Measurements from ENCODE around the gene NECTIN2.

The NECTIN2 gene

DNA sequence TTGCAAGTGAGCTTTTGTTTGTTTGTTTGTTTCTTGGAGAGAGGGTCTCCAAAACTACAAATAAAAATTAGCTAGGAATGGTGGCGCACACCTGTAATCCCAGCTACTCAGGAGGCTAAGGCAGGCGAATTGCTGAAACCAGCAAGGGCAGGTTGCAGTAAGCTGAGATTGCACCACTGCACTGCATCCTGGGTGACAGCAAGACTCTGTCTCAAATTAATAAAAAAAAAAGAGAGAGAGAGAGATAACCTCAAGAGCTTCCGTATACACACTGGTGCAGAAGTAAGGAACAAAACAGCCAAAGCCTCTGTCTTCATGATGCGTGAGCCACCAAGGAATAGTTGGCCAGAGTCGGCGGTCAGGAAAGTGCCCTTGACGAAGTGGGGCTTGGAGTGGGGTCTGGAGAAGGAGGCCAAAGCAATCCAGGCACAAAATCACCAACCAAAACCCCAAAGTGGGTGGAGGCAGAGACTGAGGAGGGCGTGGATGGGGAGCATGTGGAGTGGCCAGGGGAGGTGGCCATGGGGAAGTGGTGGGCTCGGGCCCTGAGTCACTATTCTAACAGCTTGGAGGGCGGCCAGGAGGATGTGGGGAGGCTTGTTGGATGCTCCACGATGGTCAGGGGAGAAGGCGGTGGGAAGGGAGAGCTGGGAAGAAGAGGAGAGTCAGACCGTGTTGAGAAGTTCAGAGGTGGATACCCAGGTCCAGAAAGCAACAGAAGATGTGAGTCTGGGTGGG is 23.8 kb downstream of the NECTIN2 start:
- Histone ChIP-seq H3K4me1 (ENCODE audit: insufficient read depth, insufficient read length) (peaks cover 8% of the 10 kb centered on the region), H3K27me3 (ENCODE audit: insufficient read depth, insufficient read length) (no peaks in the 10 kb centered on the region), H3K4me3 (ENCODE audit: insufficient read length, low read depth) (no peak overlapping the region), H3K9me3 (ENCODE audit: insufficient read depth, low read length) (no peaks in the 10 kb centered on the region), H3K9ac (ENCODE audit: insufficient read length, low read depth) (no peak overlapping the region), H3K36me3 (ENCODE audit: insufficient read depth, insufficient read length, low read length) (peaks cover 77% of the 10 kb centered on the region)
- no peak for DNase-seq (ENCODE audit: low read depth, low spot score)
- TF ChIP-seq SUZ12 (IDR thresholded peaks at IDR 0.05; ENCODE audit: extremely low read depth, insufficient read depth, insufficient read length) (no peak), YY1 (IDR thresholded peaks at IDR 0.05; ENCODE audit: insufficient read depth, insufficient read length) (no peak)

DNA sequence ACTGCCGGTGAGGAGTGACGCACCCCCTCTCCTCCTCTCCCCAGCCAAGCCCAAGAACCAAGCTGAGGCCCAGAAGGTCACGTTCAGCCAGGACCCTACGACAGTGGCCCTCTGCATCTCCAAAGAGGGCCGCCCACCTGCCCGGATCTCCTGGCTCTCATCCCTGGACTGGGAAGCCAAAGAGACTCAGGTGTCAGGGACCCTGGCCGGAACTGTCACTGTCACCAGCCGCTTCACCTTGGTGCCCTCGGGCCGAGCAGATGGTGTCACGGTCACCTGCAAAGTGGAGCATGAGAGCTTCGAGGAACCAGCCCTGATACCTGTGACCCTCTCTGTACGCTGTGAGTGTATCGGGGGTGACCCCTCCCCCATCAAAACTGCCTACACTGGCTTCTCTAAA is 25.7 kb downstream of the NECTIN2 start:
- no peaks in the 10 kb centered on the region for H3K27me3 ChIP-seq (ENCODE audit: insufficient read depth, insufficient read length)
- peaks cover 5% of the 10 kb centered on the region for H3K4me1 ChIP-seq (ENCODE audit: insufficient read depth, insufficient read length)
- DNase-seq (ENCODE audit: low read depth, low spot score) = no peak
- H3K9ac ChIP-seq (ENCODE audit: insufficient read length, low read depth) = no peak overlapping the region
- H3K36me3 ChIP-seq (ENCODE audit: insufficient read depth, insufficient read length, low read length) = peaks cover 76% of the 10 kb centered on the region
- no peak overlapping the region for H3K4me3 ChIP-seq (ENCODE audit: insufficient read length, low read depth)
- TF ChIP-seq YY1 (IDR thresholded peaks at IDR 0.05; ENCODE audit: insufficient read depth, insufficient read length) = no peak
- no peak for TF ChIP-seq ZNF274 (IDR thresholded peaks at IDR 0.05; ENCODE audit: low read depth, low read length)
- no peak for TF ChIP-seq SUZ12 (IDR thresholded peaks at IDR 0.05; ENCODE audit: extremely low read depth, insufficient read depth, insufficient read length)
- H3K9me3 ChIP-seq (ENCODE audit: insufficient read depth, low read length) = no peaks in the 10 kb centered on the region

DNA sequence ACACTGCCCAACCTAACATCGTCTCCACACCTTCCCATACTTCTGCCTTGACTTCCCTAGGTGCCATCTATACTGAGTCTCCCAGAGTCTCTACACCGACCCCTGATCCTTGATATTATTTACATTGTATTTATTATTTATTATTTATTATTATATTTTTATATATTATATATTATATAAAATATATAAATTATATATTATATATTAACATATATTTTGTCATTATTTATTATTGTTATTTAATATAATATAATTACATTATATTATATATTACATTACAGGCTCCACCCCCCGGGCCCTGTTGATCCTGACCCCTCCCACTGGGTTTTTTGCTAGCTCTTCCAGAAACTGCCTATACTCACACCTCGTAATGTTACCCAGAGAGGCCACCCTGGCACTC is 26.6 kb downstream of the NECTIN2 start:
- TF ChIP-seq SUZ12 (IDR thresholded peaks at IDR 0.05; ENCODE audit: extremely low read depth, insufficient read depth, insufficient read length) = no peak
- TF ChIP-seq ZNF274 (IDR thresholded peaks at IDR 0.05; ENCODE audit: low read depth, low read length) = no peak
- no peak for TF ChIP-seq YY1 (IDR thresholded peaks at IDR 0.05; ENCODE audit: insufficient read depth, insufficient read length)
- Histone ChIP-seq H3K9ac (ENCODE audit: insufficient read length, low read depth) (no peak overlapping the region), H3K4me1 (ENCODE audit: insufficient read depth, insufficient read length) (peaks cover 5% of the 10 kb centered on the region), H3K27me3 (ENCODE audit: insufficient read depth, insufficient read length) (no peaks in the 10 kb centered on the region), H3K9me3 (ENCODE audit: insufficient read depth, low read length) (no peaks in the 10 kb centered on the region), H3K36me3 (ENCODE audit: insufficient read depth, insufficient read length, low read length) (peaks cover 78% of the 10 kb centered on the region), H3K4me3 (ENCODE audit: insufficient read length, low read depth) (no peak overlapping the region)
- no peak for DNase-seq (ENCODE audit: low read depth, low spot score)

DNA sequence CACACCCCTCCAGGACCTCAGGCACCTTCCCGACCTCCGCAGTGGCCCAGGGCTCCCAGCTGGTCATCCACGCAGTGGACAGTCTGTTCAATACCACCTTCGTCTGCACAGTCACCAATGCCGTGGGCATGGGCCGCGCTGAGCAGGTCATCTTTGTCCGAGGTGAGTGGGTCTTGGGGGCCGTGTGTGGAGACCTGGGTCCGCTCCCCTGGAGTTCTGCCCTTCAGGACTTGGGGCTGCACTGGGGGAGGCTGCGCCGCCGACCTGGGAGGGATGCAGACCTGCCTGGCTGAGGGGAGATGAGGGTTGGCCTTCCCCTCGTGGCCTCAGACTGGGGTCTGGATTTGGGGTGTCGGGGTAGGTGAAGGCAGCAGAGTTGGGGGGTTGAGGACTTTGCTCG is 28.2 kb downstream of the NECTIN2 start:
- TF ChIP-seq ZNF274 (IDR thresholded peaks at IDR 0.05; ENCODE audit: low read depth, low read length) = no peak
- no peak for TF ChIP-seq SUZ12 (IDR thresholded peaks at IDR 0.05; ENCODE audit: extremely low read depth, insufficient read depth, insufficient read length)
- TF ChIP-seq YY1 (IDR thresholded peaks at IDR 0.05; ENCODE audit: insufficient read depth, insufficient read length) = no peak
- Histone ChIP-seq H3K36me3 (ENCODE audit: insufficient read depth, insufficient read length, low read length) (peaks cover 86% of the 10 kb centered on the region), H3K27me3 (ENCODE audit: insufficient read depth, insufficient read length) (no peaks in the 10 kb centered on the region), H3K9me3 (ENCODE audit: insufficient read depth, low read length) (no peaks in the 10 kb centered on the region), H3K4me1 (ENCODE audit: insufficient read depth, insufficient read length) (peaks cover 10% of the 10 kb centered on the region), H3K9ac (ENCODE audit: insufficient read length, low read depth) (no peak overlapping the region), H3K4me3 (ENCODE audit: insufficient read length, low read depth) (no peak overlapping the region)
- no peak for DNase-seq (ENCODE audit: low read depth, low spot score)

DNA sequence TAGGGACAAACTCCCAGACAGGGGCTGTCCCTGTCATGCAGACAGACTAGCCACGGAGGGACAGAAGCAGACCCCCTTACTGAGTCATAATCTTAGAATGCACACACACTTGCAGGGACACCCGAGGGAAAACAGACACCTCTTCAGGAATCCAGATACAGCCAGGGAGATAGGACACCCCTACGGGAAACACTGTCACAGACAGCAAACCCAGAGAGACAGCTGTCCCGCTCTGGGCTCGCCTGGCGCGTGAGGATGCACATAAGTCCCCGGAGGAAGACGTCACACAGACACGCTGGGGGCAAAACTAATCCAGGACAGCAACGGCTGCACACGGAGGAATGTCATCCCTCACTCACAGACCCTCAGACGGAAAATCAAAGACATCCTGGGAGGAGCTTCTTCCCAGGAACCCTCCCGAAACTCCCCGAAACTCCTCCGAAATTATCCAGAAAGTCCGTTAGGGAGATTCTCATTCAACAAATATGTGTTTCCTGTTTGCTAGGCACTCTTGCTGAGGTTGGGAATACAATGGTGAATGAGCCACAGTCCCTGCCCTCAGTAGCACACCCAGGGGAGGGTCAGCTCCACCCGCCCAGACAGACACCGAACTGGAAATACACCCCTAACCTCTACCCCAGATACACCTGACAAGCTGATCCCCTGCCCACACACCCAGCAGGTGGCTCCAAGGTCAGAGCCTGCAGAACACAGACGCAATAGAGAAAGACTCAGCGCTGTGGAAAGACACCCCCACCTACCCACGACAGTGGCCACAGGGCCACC is 29.8 kb downstream of the NECTIN2 start:
- DNase-seq (ENCODE audit: low read depth, low spot score) = no peak
- Histone ChIP-seq H3K4me1 (ENCODE audit: insufficient read depth, insufficient read length) (peaks cover 16% of the 10 kb centered on the region), H3K27me3 (ENCODE audit: insufficient read depth, insufficient read length) (no peaks in the 10 kb centered on the region), H3K4me3 (ENCODE audit: insufficient read length, low read depth) (no peak overlapping the region), H3K9me3 (ENCODE audit: insufficient read depth, low read length) (no peaks in the 10 kb centered on the region), H3K9ac (ENCODE audit: insufficient read length, low read depth) (no peak overlapping the region), H3K36me3 (ENCODE audit: insufficient read depth, insufficient read length, low read length) (peaks cover 86% of the 10 kb centered on the region)
- TF ChIP-seq ZNF274 (IDR thresholded peaks at IDR 0.05; ENCODE audit: low read depth, low read length) (no peak), YY1 (IDR thresholded peaks at IDR 0.05; ENCODE audit: insufficient read depth, insufficient read length) (no peak), SUZ12 (IDR thresholded peaks at IDR 0.05; ENCODE audit: extremely low read depth, insufficient read depth, insufficient read length) (no peak)

DNA sequence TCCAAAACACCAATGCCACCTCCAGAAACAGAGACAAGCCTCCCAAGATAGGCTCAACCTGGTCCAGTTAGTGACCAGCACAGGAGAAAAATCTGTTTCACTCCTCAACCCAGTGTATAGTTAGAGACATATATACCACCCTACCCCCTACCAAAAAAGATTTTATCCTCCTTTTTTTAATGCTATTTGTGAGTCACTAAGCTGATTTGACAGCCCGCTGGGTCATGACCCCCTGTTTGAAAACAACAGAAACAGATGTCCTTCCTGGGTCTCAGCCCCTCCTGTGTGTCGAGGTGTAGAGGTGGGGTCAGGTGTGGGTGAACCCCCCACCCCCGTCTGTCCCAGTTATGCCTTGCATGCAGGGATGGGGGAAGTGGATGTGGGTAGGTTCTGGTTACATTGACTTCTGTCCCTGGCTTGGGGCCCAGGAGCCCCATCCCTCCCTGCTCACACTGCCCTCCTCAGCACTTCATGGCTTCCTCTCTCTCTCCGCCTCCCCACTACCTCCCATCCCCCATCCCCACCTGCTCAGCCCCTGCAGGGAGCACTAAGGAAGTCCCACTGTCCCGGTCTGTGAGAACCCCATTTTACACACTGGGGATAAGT is 30.9 kb downstream of the NECTIN2 start:
- TF ChIP-seq YY1 (IDR thresholded peaks at IDR 0.05; ENCODE audit: insufficient read depth, insufficient read length) (no peak), ZNF274 (IDR thresholded peaks at IDR 0.05; ENCODE audit: low read depth, low read length) (no peak), SUZ12 (IDR thresholded peaks at IDR 0.05; ENCODE audit: extremely low read depth, insufficient read depth, insufficient read length) (no peak)
- Histone ChIP-seq H3K27me3 (ENCODE audit: insufficient read depth, insufficient read length) (no peaks in the 10 kb centered on the region), H3K4me1 (ENCODE audit: insufficient read depth, insufficient read length) (peaks cover 15% of the 10 kb centered on the region), H3K4me3 (ENCODE audit: insufficient read length, low read depth) (no peak overlapping the region), H3K9me3 (ENCODE audit: insufficient read depth, low read length) (no peaks in the 10 kb centered on the region), H3K9ac (ENCODE audit: insufficient read length, low read depth) (no peak overlapping the region), H3K36me3 (ENCODE audit: insufficient read depth, insufficient read length, low read length) (peaks cover 78% of the 10 kb centered on the region)
- no peak for DNase-seq (ENCODE audit: low read depth, low spot score)

All from NT2/D1 (cell line).